ENCODE results near the gene CNNM2.

The CNNM2 gene

DNA sequence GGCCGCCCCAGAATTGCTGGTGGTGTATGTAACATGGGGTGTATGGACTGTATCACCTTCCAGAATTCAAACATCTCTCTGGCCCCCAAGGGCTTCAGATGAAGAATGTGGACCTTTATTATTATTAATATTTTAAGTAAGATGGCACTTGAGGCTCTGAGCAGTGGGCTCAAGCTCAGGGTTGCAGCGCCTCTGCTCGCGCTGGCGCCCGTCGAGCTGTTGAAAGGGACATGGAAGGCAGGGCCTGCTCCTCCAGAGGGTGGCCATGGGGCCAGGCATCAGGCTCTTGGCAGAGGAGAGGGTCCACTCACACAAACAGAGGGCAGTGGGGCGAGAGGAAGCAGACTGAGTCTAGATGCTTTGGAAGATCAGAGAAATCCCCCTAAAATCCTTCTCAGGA is 154.8 kb downstream of the CNNM2 start:
- no peak overlapping the region for H3K4me3 ChIP-seq (replicated peaks; ENCODE audit: insufficient read depth, low read length)
- no peak for DNase-seq (ENCODE audit: low read depth in 1 of 2, low spot score in 1 of 2)
- TF ChIP-seq, protein P1, sequence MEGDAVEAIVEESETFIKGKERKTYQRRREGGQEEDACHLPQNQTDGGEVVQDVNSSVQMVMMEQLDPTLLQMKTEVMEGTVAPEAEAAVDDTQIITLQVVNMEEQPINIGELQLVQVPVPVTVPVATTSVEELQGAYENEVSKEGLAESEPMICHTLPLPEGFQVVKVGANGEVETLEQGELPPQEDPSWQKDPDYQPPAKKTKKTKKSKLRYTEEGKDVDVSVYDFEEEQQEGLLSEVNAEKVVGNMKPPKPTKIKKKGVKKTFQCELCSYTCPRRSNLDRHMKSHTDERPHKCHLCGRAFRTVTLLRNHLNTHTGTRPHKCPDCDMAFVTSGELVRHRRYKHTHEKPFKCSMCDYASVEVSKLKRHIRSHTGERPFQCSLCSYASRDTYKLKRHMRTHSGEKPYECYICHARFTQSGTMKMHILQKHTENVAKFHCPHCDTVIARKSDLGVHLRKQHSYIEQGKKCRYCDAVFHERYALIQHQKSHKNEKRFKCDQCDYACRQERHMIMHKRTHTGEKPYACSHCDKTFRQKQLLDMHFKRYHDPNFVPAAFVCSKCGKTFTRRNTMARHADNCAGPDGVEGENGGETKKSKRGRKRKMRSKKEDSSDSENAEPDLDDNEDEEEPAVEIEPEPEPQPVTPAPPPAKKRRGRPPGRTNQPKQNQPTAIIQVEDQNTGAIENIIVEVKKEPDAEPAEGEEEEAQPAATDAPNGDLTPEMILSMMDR (IDR thresholded peaks at IDR 0.05; ENCODE audit: insufficient read depth, low read length) = no peak
- no peak for TF ChIP-seq SPI1 (IDR thresholded peaks at IDR 0.05; ENCODE audit: borderline replicate concordance, low read depth)
- no peak for TF ChIP-seq GABPA (IDR thresholded peaks at IDR 0.05; ENCODE audit: low read depth)
- TF ChIP-seq, protein P2, sequence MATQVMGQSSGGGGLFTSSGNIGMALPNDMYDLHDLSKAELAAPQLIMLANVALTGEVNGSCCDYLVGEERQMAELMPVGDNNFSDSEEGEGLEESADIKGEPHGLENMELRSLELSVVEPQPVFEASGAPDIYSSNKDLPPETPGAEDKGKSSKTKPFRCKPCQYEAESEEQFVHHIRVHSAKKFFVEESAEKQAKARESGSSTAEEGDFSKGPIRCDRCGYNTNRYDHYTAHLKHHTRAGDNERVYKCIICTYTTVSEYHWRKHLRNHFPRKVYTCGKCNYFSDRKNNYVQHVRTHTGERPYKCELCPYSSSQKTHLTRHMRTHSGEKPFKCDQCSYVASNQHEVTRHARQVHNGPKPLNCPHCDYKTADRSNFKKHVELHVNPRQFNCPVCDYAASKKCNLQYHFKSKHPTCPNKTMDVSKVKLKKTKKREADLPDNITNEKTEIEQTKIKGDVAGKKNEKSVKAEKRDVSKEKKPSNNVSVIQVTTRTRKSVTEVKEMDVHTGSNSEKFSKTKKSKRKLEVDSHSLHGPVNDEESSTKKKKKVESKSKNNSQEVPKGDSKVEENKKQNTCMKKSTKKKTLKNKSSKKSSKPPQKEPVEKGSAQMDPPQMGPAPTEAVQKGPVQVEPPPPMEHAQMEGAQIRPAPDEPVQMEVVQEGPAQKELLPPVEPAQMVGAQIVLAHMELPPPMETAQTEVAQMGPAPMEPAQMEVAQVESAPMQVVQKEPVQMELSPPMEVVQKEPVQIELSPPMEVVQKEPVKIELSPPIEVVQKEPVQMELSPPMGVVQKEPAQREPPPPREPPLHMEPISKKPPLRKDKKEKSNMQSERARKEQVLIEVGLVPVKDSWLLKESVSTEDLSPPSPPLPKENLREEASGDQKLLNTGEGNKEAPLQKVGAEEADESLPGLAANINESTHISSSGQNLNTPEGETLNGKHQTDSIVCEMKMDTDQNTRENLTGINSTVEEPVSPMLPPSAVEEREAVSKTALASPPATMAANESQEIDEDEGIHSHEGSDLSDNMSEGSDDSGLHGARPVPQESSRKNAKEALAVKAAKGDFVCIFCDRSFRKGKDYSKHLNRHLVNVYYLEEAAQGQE (IDR thresholded peaks at IDR 0.05; ENCODE audit: insufficient replicate concordance, low read depth) = no peak
- TF ChIP-seq POLR2AphosphoS5 (IDR thresholded peaks at IDR 0.05; ENCODE audit: low read depth) = no peak
- H3K27ac ChIP-seq (replicated peaks) = no peak overlapping the region
- H3K27me3 ChIP-seq (ENCODE audit: insufficient read depth, poor library complexity, severe bottlenecking) = no peaks in the 10 kb centered on the region

DNA sequence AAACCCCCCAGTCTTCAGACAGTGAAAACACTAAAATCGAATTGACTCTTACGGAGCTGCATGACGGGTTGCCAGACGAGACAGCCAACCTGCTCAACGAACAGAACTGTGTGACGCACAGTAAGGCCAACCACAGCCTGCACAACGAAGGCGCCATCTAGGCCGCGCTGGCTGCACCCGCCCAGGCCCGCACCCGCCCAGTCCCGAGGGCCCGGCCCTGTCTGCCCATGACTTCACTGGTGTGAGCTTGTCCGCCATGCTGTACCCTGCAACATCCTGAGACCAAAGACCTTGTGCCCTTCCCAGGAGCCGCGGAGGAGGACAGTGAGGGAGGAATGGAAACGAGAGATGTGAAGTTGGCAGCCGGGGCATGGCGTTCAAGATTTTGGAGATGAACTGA is 158.9 kb downstream of the CNNM2 start:
- Histone ChIP-seq H3K27ac (replicated peaks) (no peak overlapping the region), H3K27me3 (ENCODE audit: insufficient read depth, poor library complexity, severe bottlenecking) (no peaks in the 10 kb centered on the region), H3K4me3 (replicated peaks; ENCODE audit: insufficient read depth, low read length) (no peak overlapping the region)
- DNase-seq (ENCODE audit: low read depth in 1 of 2, low spot score in 1 of 2) = no peak
- TF ChIP-seq GABPA (IDR thresholded peaks at IDR 0.05; ENCODE audit: low read depth) (no peak), POLR2AphosphoS5 (IDR thresholded peaks at IDR 0.05; ENCODE audit: low read depth) (no peak), SPI1 (IDR thresholded peaks at IDR 0.05; ENCODE audit: borderline replicate concordance, low read depth) (no peak)
- TF ChIP-seq, protein P2 (IDR thresholded peaks at IDR 0.05; ENCODE audit: insufficient replicate concordance, low read depth) = no peak
- TF ChIP-seq, protein P1 (IDR thresholded peaks at IDR 0.05; ENCODE audit: insufficient read depth, low read length) = no peak

DNA sequence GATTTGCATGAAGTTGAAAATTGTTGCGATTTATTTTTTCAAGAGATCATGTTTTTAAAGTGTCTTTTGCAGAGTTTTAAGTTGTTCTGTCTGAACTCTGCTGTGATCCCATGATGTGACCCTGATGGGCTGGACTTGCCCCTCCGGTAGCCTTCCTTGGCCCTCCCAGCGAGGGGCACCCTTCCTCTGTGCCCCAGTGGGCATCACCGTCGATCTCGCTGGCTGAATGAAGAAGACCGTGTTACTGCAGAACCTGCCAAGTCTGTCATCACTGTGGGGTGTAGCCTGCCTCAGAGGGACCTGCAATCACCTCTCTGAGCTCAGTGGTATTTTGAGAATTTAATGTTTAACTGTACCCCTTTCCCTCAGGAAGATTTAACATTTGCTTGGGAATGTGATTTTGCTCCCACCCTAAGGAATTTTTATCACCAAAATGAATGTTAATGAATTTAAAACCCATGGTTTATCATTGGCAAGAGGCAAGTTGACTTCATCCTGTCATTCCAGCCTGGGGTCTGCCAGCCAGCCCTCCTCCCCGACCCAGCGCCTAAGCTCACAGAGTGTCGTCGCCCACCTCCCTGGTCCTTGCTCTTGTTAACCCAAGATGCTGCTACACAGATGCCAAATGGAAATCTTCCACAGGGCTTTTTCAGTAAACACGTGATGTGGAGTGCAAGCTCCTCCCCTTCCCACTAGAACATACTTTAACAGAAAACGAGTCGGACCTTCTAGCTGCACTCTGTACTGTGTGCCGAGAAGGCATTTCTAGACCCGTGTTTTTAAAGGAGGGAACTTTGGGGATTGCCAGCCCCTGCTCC is 159.6 kb downstream of the CNNM2 start:
- DNase-seq (ENCODE audit: low read depth in 1 of 2, low spot score in 1 of 2) = no peak

More for the DNA sequence above, 159.6 kb downstream of the CNNM2 start:
- no peak overlapping the region for H3K27ac ChIP-seq (replicated peaks)
- no peak overlapping the region for H3K4me3 ChIP-seq (replicated peaks; ENCODE audit: insufficient read depth, low read length)
- H3K27me3 ChIP-seq (ENCODE audit: insufficient read depth, poor library complexity, severe bottlenecking) = no peaks in the 10 kb centered on the region
- TF ChIP-seq POLR2AphosphoS5 (IDR thresholded peaks at IDR 0.05; ENCODE audit: low read depth) = no peak
- TF ChIP-seq, protein P2 (IDR thresholded peaks at IDR 0.05; ENCODE audit: insufficient replicate concordance, low read depth) = no peak
- TF ChIP-seq GABPA (IDR thresholded peaks at IDR 0.05; ENCODE audit: low read depth) = no peak
- no peak for TF ChIP-seq SPI1 (IDR thresholded peaks at IDR 0.05; ENCODE audit: borderline replicate concordance, low read depth)
- TF ChIP-seq, protein P1 (IDR thresholded peaks at IDR 0.05; ENCODE audit: insufficient read depth, low read length) = no peak
